ENCODE data around the gene TLCD3B.

DNA sequence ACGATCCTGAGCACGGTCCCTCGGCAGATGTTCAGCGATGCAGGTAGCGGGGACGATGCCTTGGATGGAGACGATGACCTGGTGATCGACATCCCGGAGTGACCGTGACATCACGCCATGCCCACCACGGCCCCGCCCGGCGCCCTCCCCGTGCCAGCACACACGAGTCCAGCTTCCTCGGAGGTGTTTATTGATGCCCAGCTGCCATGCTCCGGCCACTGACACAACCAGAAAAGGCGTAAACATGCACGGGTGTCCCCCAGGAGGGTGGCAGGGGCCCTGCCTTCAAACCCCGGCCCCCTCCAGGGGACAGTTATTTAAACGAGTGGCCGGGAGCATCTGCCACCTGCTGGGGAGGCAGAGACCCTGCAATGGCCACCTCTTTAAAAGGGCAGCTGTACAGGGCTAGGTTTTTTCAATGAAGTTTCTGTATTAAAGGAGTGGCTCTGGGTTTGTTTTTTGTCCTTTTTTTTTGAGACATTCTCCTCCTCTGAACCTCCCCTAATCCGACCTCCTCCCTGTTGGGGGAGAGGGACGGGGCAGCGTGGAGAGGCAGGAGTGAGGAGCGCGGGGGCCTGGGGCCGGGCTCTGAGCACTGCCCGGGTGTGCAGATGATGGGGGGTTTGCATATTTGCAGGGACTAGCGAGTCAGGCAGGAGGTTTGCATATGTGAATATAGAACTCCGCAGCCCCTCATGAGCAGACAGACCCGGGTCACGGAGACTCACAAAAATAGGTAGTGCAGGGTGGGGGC, 25.6 kb downstream of the TLCD3B start:
- no peak for TF ChIP-seq POLR2AphosphoS5 (IDR thresholded peaks at IDR 0.05; ENCODE audit: borderline replicate concordance, low read depth, low read length)
- no peak for TF ChIP-seq EZH2 (IDR thresholded peaks at IDR 0.05)
- TF ChIP-seq FOXP2 (optimal IDR thresholded peaks at IDR 0.05; ENCODE audit: control extremely low read depth, extremely low read length, insufficient read depth), result no peak

All from SK-N-MC (cell line).